Measurements from ENCODE around the gene PTPRS.

PTPRS gene

GRCh38 chr19:5321851-5322681, 18.5 kb downstream of the PTPRS start:
- POLR2A ChIA-PET = interaction anchor here (1.5 kb wide), 1 partner anchor 29 kb away, joined by 3 read pairs; no protein-coding TSS in a partner anchor
- peak; percentile 89 for DNase-seq (ENCODE audit: extremely low spot score)
- CTCF ChIA-PET = interaction anchor here (0.7 to 2.0 kb wide), 16 partner anchors 12 to 411 kb away, joined by 3 to 6 read pairs (median 4); partner anchors contain the start of gene PTPRS
- TF ChIP-seq CTCF (IDR thresholded peaks at IDR 0.05; ENCODE audit: control extremely low read depth, extremely low read depth, low read depth, missing control alignments) = peak; percentile 45

- DNase-seq (ENCODE audit: extremely low spot score) = no peak
- no peak for TF ChIP-seq CTCF (IDR thresholded peaks at IDR 0.05; ENCODE audit: control extremely low read depth, extremely low read depth, low read depth, missing control alignments)
- CTCF ChIA-PET = interaction anchor here (0.9 to 1.7 kb wide), 8 partner anchors 12 to 96 kb away, joined by 3 to 6 read pairs (median 4); partner anchors contain the start of gene PTPRS
- POLR2A ChIA-PET = interaction anchor here (1.5 kb wide), 1 partner anchor 28 kb away, joined by 3 read pairs; no protein-coding TSS in a partner anchor
Observed at GRCh38 chr19:5321066-5321642, 19.5 kb downstream of the PTPRS start.

GRCh38 chr19:5319516-5319915, 21.1 kb downstream of the PTPRS start:
- ChIA-PET POLR2A (no interaction called here), CTCF (no interaction called here)
- no peak for TF ChIP-seq CTCF (IDR thresholded peaks at IDR 0.05; ENCODE audit: control extremely low read depth, extremely low read depth, low read depth, missing control alignments)
- no peak for DNase-seq (ENCODE audit: extremely low spot score)

- no peak for DNase-seq (ENCODE audit: extremely low spot score)
- TF ChIP-seq CTCF (IDR thresholded peaks at IDR 0.05; ENCODE audit: control extremely low read depth, extremely low read depth, low read depth, missing control alignments) = no peak
- POLR2A ChIA-PET = no interaction called here
- CTCF ChIA-PET = interaction anchor here (1.0 kb wide), 1 partner anchor 13 kb away, joined by 3 read pairs; no protein-coding TSS in a partner anchor
Observed at GRCh38 chr19:5318306-5318705, 22.3 kb downstream of the PTPRS start.

- POLR2A ChIA-PET = interaction anchor here (0.5 kb wide), 1 partner anchor 342 kb away, joined by 6 read pairs; no protein-coding TSS in a partner anchor
- no peak for TF ChIP-seq CTCF (IDR thresholded peaks at IDR 0.05; ENCODE audit: control extremely low read depth, extremely low read depth, low read depth, missing control alignments)
- DNase-seq (ENCODE audit: extremely low spot score) = no peak
- CTCF ChIA-PET = interaction anchor here (1.0 kb wide), 1 partner anchor 12 kb away, joined by 3 read pairs; no protein-coding TSS in a partner anchor
Observed at GRCh38 chr19:5317321-5317720, 23.3 kb downstream of the PTPRS start.

GRCh38 chr19:5316138-5316537, 24.5 kb downstream of the PTPRS start:
- ChIA-PET CTCF (no interaction called here), POLR2A (no interaction called here)
- no peak for DNase-seq (ENCODE audit: extremely low spot score)
- TF ChIP-seq CTCF (IDR thresholded peaks at IDR 0.05; ENCODE audit: control extremely low read depth, extremely low read depth, low read depth, missing control alignments) = no peak
